Esophagus squamous epithelium (tissue), 4 donors: ENCODE results near the gene CHST10.

Experiments
- CTCF ChIP-seq, 6 experiments: fragments of 450-650 bp in 4 of 6; fragments of 200-600 bp in 2 of 6; sonication (generic) in 2 of 6; IDR thresholded peaks; one replicate each; pipeline ENCODE4 v1.5.1; 2016 to 2019; ENCODE audit warnings: antibody characterized with exemption in 6 of 6, mild to moderate bottlenecking in 4 of 6, moderate library complexity in 4 of 6
- POLR2A ChIP-seq, 4 donors: fragments of 450-650 bp; IDR thresholded peaks; one replicate each; pipeline ENCODE4 v1.6.1; 2017; ENCODE audit warnings: antibody characterized with exemption in 4 of 4, mild to moderate bottlenecking in 4 of 4, moderate library complexity in 3 of 4

- TF ChIP-seq CTCF (IDR thresholded peaks at IDR 0.05) (no peak), POLR2A (IDR thresholded peaks at IDR 0.05) (no peak)
Observed at GRCh38 chr2:100416397-100416934, 1.0 kb downstream of the CHST10 start.
